Left lung (tissue), 10 donors: ENCODE measurements around the gene STK33. TPM values are rescaled to one million over a fixed set of nuclear protein-coding genes. Genes with fewer than 3 reads are reported as not detected.
A peak's percentile ranks its signal among the peaks of the same experiment; 100 is the strongest.

ENCODE experiments used
- ATAC-seq: fragments of 200-7000 bp; cut with Tn5 transposase; one replicate; pipeline ENCODE4 v1.9.1; 2020; ENCODE audit warnings: moderate library complexity
- DNase-seq, 4 donors: peaks; one replicate each; pipeline ENCODE4 v3.0.0-alpha.2; 2013 to 2020
- H3K27ac ChIP-seq, 2 donors: fragments of 200-600 bp; sonication (generic) in 1 of 2; one replicate each; pipeline versions ENCODE4 v1.5.0 to v1.8.0; 2020 to 2021
- H3K27me3 ChIP-seq, 2 donors: fragments of 200-600 bp; sonication (generic) in 1 of 2; one replicate each; pipeline versions ENCODE4 v1.5.0 to v1.8.0; 2020 to 2021
- H3K36me3 ChIP-seq, 2 donors: fragments of 200-600 bp; sonication (generic) in 1 of 2; one replicate each; pipeline versions ENCODE4 v1.5.0 to v1.8.0; 2020 to 2021
- H3K4me1 ChIP-seq, 2 donors: fragments of 200-600 bp; one replicate each; pipeline ENCODE4 v1.8.0; 2021
- H3K4me3 ChIP-seq, 2 donors: fragments of 200-600 bp; sonication (generic) in 1 of 2; one replicate each; pipeline versions ENCODE4 v1.5.0 to v1.8.0; 2020 to 2021; ENCODE audit warnings: mild to moderate bottlenecking in 1 of 2
- H3K9me3 ChIP-seq, 2 donors: fragments of 200-600 bp; sonication (generic) in 1 of 2; one replicate each; pipeline versions ENCODE4 v1.5.0 to v1.8.0; 2020 to 2021
- intact Hi-C, 2 donors: fragments of 100-400 bp; cut with DNase I; formaldehyde crosslinking; loops; one replicate each; pipeline versions ENCODE4 v1.11.2 to v1.14.2; 2022
- polyA plus RNA-seq, 6 donors: library from polyadenylated mRNA; unstranded; fragments of 120-200 nt; gene quantifications; one replicate each; pipeline ENCODE4 v1.2.1, GENCODE V29; 2013; ENCODE audit not compliant: insufficient read length in 6 of 6
- total RNA-seq, 2 donors: library from RNA; stranded (reverse); fragmentation: NEBNext Ultra II Directional; extraction: Animal tissue kit (Norgen Biotek cat#: 25700); gene quantifications; one replicate each; pipeline ENCODE4 v1.2.1, GENCODE V29; 2021
- TF ChIP-seq, protein P1 (sequence below), 2 donors: fragments of 200-600 bp; sonication (generic) in 1 of 2; IDR thresholded peaks; one replicate each; pipeline versions ENCODE4 v1.5.0 to v1.8.0; 2021; ENCODE audit warnings: antibody characterized with exemption in 2 of 2
- donor health status: DM: no; HTN: yes; CAD: no.
- donor health status: DM: no; HTN: no; CAD: no.

The STK33 gene
- total and polyA plus RNA-seq, 8 donors = 16.6 to 31.0 (median 24.0) TPM

DNA sequence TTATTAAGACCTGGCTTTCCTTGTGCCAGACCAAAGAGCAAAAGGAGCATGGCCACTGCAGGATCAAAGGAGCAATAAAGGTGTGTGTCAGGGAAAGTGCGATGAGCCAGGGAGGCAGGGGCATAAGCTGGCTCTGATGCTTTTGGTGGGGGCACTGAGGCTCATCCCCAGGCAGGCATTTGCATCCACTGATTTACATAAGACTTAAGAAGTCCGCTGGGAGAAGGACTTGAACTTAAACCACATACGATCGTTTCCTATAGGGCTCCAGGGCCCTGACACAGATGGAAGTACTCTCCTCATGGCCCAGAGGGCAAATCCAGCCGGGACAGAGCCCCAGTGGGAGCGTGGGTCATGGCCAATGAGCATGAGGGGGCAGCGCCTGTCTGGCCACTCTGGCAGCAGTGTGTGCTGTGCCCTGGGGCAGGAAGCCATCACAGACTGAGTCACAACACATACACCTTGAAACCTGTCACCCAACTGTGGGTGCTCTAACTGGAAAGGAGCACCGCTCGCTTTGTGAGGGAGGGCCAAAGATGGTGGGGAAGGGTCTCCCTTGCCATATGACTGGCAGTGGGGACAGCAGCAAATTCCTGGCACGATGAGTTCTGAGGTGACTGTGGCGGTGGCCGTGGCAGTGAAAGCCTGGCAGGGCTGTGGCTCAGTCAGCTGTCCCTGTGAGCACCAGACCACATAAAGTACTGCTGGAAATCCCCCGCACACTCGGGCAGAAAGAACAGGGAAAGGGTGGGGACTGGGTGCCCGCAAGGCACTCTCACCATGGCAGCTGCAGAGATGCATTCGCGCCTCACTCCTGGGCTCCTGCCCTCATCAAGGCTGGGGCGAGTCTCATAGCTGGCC is 251.0 kb downstream of the STK33 start:
- Histone ChIP-seq H3K36me3 (no peaks in the 10 kb centered on the region), H3K4me1 (no peaks in the 10 kb centered on the region), H3K9me3 (no peaks in the 10 kb centered on the region), H3K4me3 (no peak overlapping the region), H3K27me3 (peaks cover 0 to 8% of the 10 kb centered on the region in 2 donors), H3K27ac (no peak overlapping the region)
- ATAC-seq (no peak), DNase-seq (peak in 1 of 4 donors; percentile 37)
- TF ChIP-seq, protein P1, sequence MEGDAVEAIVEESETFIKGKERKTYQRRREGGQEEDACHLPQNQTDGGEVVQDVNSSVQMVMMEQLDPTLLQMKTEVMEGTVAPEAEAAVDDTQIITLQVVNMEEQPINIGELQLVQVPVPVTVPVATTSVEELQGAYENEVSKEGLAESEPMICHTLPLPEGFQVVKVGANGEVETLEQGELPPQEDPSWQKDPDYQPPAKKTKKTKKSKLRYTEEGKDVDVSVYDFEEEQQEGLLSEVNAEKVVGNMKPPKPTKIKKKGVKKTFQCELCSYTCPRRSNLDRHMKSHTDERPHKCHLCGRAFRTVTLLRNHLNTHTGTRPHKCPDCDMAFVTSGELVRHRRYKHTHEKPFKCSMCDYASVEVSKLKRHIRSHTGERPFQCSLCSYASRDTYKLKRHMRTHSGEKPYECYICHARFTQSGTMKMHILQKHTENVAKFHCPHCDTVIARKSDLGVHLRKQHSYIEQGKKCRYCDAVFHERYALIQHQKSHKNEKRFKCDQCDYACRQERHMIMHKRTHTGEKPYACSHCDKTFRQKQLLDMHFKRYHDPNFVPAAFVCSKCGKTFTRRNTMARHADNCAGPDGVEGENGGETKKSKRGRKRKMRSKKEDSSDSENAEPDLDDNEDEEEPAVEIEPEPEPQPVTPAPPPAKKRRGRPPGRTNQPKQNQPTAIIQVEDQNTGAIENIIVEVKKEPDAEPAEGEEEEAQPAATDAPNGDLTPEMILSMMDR (IDR thresholded peaks at IDR 0.05) = no peak
- intact Hi-C loops = no loop called here

DNA sequence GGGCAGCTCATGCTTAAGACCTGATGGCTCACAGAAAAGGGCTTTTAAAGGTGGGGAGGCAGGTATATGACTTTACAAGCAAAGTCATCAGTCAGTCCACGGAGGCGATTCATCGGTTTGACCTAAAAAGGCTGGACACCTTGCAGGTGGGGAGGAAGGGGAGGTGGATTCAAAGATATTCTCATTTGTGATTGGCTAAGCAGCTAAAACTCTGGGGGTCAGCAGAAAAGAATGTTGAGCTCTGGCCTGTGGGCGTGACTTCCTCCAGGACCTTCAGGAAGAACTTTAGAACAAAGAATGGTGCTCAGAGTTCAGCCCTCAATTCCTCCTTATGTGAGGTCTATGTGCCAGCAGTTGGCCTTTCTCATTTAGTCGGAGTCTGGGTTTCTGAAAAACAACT is 252.0 kb downstream of the STK33 start:
- intact Hi-C loops = no loop called here
- DNase-seq (no peak), ATAC-seq (no peak)
- TF ChIP-seq, protein P1 (IDR thresholded peaks at IDR 0.05) = no peak
- Histone ChIP-seq H3K27ac (no peak overlapping the region), H3K27me3 (peaks cover 0 to 8% of the 10 kb centered on the region in 2 donors), H3K36me3 (no peaks in the 10 kb centered on the region), H3K9me3 (no peaks in the 10 kb centered on the region), H3K4me1 (no peaks in the 10 kb centered on the region), H3K4me3 (no peak overlapping the region)

Other genes starting within 250 kb of the STK33 start
- gene TRIM66, start 88.4 kb upstream of the STK33 start, total RNA-seq = 10 to 100 TPM in 1 of 2 donors, 1 to 10 TPM in 1; 7.3 to 14.3 TPM
- 10 to 100 TPM in 5 of 6 donors, 1 to 10 TPM in 1; 6.8 to 13.9 (median 11.9) TPM for gene TRIM66, start 88.4 kb upstream of the STK33 start, polyA plus RNA-seq
- 100 to 1,000 TPM; 724 to 741 TPM for gene RPL27A, start 88.6 kb upstream of the STK33 start, total RNA-seq
- 1,000 to 10,000 TPM; 2,547 to 3,217 (median 2,700) TPM for gene RPL27A, start 88.6 kb upstream of the STK33 start, polyA plus RNA-seq